Measurements from ENCODE around the gene ROR2. TPM values are rescaled to one million over a fixed set of nuclear protein-coding genes. Genes with fewer than 3 reads are reported as not detected.

ROR2 gene
- total RNA-seq, 2 experiments from 2014 or later, result 0.05 TPM

DNA sequence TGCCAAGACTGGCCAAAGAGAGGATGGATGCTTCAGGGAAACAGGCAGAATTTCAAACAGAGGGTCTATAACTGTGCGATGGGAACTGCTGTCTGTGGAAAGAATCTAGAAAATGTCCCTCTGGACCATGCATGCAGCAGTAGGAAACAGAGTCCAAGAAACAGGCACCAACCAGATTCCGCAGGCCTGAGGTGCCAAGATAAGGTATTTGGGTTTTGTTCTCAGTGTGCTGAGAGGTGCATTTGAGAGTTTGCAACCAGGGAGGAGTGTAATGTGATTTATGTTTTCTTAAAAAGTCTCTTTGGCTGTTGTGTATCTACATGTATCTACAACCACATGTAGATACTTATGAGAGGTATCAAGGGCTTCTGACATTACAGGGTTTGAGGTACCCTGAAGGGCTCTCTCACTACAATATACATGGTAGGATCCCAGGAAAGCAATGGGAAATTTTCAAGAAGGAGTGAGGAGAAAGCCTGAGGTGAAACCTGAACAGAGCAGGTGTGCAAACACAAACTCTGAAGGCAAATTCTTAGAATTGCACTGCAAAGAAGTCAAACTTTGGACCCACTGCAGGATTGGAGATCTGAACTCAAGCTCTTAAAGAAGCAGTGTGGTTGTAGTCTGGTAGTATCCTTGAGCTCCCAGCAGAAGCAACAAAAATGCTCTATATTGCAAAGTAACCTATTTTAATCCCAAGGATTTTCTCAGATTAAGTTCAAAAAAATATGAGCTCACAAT, 343.6 kb downstream of the ROR2 start:
- H3K9me3 Mint-ChIP-seq (ENCODE audit: insufficient read depth), result no peaks in the 10 kb centered on the region
- ChIA-PET POLR2A (no interaction called here), CTCF (no interaction called here)
- DNase-seq (no peak), ATAC-seq (no peak)
- H3K36me3 Mint-ChIP-seq (ENCODE audit: low read depth), result no peaks in the 10 kb centered on the region
- no peaks in the 10 kb centered on the region for H3K4me1 Mint-ChIP-seq (ENCODE audit: low read depth)
- H3K4me3 Mint-ChIP-seq, result no peak overlapping the region
- H3K27ac Mint-ChIP-seq, result no peak overlapping the region
- peaks cover 17% of the 10 kb centered on the region for H3K27me3 Mint-ChIP-seq (ENCODE audit: low read depth)

DNA sequence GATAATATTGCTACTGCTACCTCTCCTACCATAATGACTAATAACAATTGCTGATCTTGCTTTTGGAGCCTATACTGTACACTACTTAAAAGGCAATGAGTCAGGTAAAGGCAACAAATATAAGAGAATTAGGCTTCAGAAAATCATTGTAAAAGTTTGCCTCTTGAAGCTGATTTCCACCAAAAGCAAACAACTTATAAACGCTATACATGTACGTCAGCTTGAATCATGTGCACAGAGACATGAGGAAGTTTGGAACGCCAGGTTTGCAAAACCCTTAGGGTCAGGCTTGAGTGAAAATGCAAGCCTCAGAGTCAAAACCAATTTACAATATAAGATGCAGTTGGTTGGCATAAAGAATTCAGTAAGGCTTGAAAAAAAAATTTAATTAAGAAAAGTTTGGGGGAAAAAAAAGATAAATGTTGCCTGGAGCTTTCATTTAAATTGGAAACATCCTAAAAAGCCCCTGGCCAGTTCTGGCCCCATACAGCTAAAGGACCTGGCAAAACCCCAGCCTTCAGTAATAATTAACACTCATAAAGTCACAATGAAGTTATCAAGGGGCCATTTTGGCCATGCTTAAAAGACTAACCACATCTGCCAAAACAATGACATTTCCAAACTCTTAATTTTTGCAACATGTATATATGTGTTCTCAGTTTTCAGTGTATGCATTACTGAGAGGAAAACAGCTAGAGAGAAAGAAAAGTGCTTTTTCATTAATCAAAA, 345.4 kb downstream of the ROR2 start:
- no peak overlapping the region for H3K27ac Mint-ChIP-seq
- no peak for ATAC-seq
- H3K4me3 Mint-ChIP-seq, result no peak overlapping the region
- H3K4me1 Mint-ChIP-seq (ENCODE audit: low read depth), result no peaks in the 10 kb centered on the region
- H3K9me3 Mint-ChIP-seq (ENCODE audit: insufficient read depth), result no peaks in the 10 kb centered on the region
- H3K36me3 Mint-ChIP-seq (ENCODE audit: low read depth), result no peaks in the 10 kb centered on the region
- H3K27me3 Mint-ChIP-seq (ENCODE audit: low read depth), result peaks cover 15% of the 10 kb centered on the region
- ChIA-PET CTCF (no interaction called here), POLR2A (no interaction called here)
- DNase-seq, result no peak

DNA sequence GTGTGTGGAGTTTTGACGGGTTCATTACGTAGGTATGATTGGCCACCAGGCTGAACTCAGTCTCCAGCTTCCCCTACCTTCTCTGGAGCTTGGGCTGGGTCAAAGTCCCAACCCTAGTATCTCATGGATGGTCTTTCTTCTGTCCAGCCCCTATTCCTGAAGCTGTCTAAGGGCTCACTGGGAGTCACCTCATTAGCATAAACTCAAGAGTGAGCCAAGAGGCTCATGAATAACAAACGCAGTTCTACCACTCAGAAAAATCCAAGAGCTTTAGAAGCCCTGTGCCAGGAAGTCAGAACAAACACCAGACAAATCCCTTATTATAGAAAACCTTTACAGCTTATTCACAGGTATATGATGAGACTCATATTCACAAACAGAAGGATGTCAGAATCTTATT, 346.1 kb downstream of the ROR2 start:
- Mint-ChIP-seq H3K27me3 (ENCODE audit: low read depth) (peaks cover 15% of the 10 kb centered on the region), H3K36me3 (ENCODE audit: low read depth) (no peaks in the 10 kb centered on the region), H3K9me3 (ENCODE audit: insufficient read depth) (no peaks in the 10 kb centered on the region), H3K4me3 (no peak overlapping the region), H3K4me1 (ENCODE audit: low read depth) (no peaks in the 10 kb centered on the region), H3K27ac (no peak overlapping the region)
- ChIA-PET CTCF (no interaction called here), POLR2A (no interaction called here)
- no peak for ATAC-seq
- no peak for DNase-seq

DNA sequence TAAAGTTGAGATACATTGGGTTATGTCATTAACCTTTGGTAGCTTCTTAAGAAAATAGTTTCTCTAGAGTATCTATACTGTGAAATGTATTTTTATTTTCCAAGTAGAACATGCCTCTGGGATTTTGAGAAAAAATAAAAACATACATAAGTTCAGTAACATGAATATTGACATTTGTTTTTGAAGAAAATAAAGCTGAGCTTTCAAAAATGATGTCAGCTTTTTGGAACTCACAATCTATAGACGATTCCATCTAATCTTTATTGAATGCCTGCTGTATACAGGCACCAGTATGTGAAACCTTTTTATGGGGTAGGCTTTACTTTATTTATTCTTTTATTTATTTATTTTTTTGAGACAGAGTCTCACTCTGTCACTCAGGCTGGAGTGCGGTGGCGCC, 350.5 kb downstream of the ROR2 start:
- Mint-ChIP-seq H3K9me3 (ENCODE audit: insufficient read depth) (no peaks in the 10 kb centered on the region), H3K36me3 (ENCODE audit: low read depth) (no peaks in the 10 kb centered on the region), H3K27ac (no peak overlapping the region), H3K27me3 (ENCODE audit: low read depth) (peaks cover 10% of the 10 kb centered on the region), H3K4me1 (ENCODE audit: low read depth) (no peaks in the 10 kb centered on the region), H3K4me3 (no peak overlapping the region)
- DNase-seq, result no peak
- CTCF ChIA-PET, result no interaction called here
- POLR2A ChIA-PET, result no interaction called here
- no peak for ATAC-seq

DNA sequence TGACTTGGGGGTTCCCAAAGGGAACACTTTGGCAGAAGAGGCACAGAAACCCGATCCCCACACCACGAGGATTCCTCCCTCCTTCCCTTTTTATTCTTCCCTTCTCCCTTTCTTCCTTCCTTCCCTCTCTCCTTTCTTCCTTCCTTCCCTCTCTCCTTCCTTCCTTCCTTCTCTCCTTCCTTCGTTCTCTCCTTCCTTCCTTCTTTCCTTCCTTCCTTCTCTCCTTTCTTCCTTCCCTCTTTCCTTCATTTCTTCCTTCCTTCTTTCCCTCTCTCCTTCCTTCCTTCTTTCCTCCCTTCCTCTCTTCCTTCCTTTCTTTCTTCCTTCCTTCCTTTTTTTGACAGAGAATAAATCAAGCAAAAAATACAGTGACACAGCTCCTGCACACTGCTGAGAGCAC, 358.4 kb downstream of the ROR2 start:
- DNase-seq, result no peak
- Mint-ChIP-seq H3K4me3 (no peak overlapping the region), H3K27me3 (ENCODE audit: low read depth) (peaks cover 8% of the 10 kb centered on the region), H3K4me1 (ENCODE audit: low read depth) (no peaks in the 10 kb centered on the region), H3K9me3 (ENCODE audit: insufficient read depth) (no peaks in the 10 kb centered on the region), H3K27ac (no peak overlapping the region), H3K36me3 (ENCODE audit: low read depth) (no peaks in the 10 kb centered on the region)
- ChIA-PET POLR2A (no interaction called here), CTCF (no interaction called here)
- no peak for ATAC-seq

DNA sequence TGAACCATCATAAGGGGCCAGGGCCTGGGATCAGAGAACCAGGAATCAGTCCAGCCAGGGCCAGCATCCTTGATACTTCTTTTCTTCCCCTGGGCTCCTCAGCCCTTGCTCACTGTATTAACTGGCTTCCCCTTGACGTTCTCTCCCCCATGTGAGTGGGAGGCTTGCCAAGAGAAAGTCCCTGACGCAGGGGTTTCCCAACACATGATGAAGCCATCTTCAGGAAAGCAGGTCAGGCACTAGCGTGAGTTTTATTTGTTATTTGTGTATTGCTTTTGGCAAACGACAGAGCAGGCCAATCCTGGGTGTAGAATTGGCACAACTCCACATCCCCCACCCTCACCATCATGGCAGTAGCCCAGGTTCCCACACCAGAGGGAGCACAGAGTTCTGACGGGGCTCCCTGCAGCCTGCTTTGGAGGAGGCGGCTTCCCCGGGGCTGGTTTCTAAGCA, 360.9 kb downstream of the ROR2 start:
- H3K4me1 Mint-ChIP-seq (ENCODE audit: low read depth), result no peaks in the 10 kb centered on the region
- DNase-seq, result no peak
- H3K9me3 Mint-ChIP-seq (ENCODE audit: insufficient read depth), result no peaks in the 10 kb centered on the region
- no peak overlapping the region for H3K4me3 Mint-ChIP-seq
- H3K36me3 Mint-ChIP-seq (ENCODE audit: low read depth), result no peaks in the 10 kb centered on the region
- peaks cover 5% of the 10 kb centered on the region for H3K27me3 Mint-ChIP-seq (ENCODE audit: low read depth)
- ChIA-PET CTCF (no interaction called here), POLR2A (no interaction called here)
- no peak overlapping the region for H3K27ac Mint-ChIP-seq
- no peak for ATAC-seq

DNA sequence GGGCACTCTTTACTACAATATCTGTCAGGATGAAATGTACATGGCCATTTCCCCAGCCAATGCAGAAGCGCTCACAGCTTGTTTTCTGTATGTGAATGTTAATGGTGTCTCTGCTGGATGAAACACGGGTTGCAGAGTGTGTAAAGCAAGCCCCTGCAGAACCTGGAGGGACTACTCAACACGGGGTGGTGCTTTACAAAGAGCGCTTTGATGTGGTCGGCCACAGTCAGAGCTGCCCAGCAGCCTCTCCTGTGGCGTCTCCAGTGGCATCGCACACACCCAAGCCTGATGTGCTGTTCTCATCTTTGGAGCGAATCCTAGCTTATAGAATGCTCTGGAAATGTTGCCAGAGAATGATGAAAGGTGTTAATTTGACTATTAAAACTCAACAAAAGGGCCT, 363.7 kb downstream of the ROR2 start:
- no peaks in the 10 kb centered on the region for H3K27me3 Mint-ChIP-seq (ENCODE audit: low read depth)
- H3K36me3 Mint-ChIP-seq (ENCODE audit: low read depth), result no peaks in the 10 kb centered on the region
- ATAC-seq (no peak), DNase-seq (no peak)
- no peaks in the 10 kb centered on the region for H3K9me3 Mint-ChIP-seq (ENCODE audit: insufficient read depth)
- ChIA-PET POLR2A (no interaction called here), CTCF (no interaction called here)
- no peaks in the 10 kb centered on the region for H3K4me1 Mint-ChIP-seq (ENCODE audit: low read depth)
- H3K4me3 Mint-ChIP-seq, result no peak overlapping the region
- H3K27ac Mint-ChIP-seq, result no peak overlapping the region

DNA sequence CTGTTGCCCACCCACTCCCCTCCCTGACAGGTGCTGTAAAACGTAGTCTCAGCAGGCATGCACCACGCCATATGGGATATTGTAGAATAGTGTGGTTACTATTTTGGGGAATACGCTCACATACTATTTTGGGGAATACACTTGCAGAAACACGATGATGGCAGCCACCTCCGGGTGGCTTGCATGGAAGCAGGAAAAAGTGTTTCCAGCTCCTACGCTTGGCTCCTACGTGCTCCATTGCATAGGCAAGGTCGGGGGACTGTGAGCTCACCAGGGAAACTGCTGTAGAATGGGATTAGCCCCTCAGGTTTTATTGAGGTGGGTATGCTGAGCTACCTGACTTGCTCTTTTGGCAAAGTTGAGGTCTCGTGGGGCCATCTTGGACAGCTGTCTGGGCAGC, 366.1 kb downstream of the ROR2 start:
- DNase-seq (no peak), ATAC-seq (no peak)
- H3K4me3 Mint-ChIP-seq, result no peak overlapping the region
- ChIA-PET POLR2A (no interaction called here), CTCF (no interaction called here)
- no peaks in the 10 kb centered on the region for H3K27me3 Mint-ChIP-seq (ENCODE audit: low read depth)
- H3K9me3 Mint-ChIP-seq (ENCODE audit: insufficient read depth), result no peaks in the 10 kb centered on the region
- H3K4me1 Mint-ChIP-seq (ENCODE audit: low read depth), result peaks cover 5% of the 10 kb centered on the region
- no peak overlapping the region for H3K27ac Mint-ChIP-seq
- H3K36me3 Mint-ChIP-seq (ENCODE audit: low read depth), result no peaks in the 10 kb centered on the region

DNA sequence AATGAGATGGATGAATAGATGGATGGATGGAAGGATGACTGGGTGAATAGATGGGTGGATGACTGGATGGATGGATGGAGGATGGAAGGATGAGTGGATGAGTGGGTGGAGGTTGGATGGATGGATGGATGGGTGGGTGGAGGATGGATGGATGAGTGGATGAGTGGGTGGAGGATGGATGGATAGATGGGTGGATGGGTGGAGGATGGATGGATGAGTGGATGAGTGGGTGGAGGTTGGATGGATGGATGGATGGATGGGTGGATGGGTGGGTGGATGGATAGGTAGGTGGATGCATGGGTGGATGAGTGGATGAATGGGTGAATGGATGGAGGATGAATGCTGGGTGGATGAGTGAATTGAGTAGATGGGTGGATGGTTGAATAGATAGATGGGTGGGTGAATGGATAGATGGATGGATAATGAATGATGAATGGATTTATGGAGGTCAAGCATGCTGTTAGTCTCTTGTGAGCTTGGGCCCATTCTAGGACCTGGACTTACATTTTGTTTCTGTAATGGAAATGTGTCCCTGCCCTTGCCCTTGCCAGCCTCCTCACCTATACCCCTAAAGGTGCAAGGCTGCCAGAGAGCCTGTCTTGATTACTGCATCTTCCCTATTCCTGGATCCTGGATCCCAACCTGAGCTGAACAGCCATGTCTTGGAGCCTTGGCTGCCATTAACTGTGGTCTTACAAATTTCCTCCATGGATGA, 366.7 kb downstream of the ROR2 start:
- ChIA-PET CTCF (no interaction called here), POLR2A (no interaction called here)

DNA sequence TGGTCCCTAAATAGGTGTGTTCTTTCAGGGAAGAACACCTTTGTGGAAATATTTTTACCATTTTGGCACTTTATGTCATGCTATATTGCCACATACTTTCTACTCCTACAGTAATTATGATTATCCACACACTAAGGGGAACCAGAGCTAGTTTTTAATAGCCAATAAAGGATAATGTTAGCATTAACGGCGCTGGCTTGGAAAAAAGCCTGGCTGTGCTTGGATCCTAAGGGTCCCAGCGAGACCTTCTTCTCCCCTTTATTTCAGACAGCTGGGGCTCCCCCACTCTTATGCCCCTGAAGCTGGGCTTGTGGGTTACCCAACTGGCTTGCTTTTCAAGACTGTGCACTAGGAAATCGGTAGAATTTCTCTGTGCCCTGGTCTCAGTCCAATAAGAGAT, 367.8 kb downstream of the ROR2 start:
- DNase-seq, result no peak
- CTCF ChIA-PET, result no interaction called here
- Mint-ChIP-seq H3K27me3 (ENCODE audit: low read depth) (peaks cover 2% of the 10 kb centered on the region), H3K4me3 (no peak overlapping the region), H3K9me3 (ENCODE audit: insufficient read depth) (no peaks in the 10 kb centered on the region), H3K36me3 (ENCODE audit: low read depth) (no peaks in the 10 kb centered on the region), H3K27ac (no peak overlapping the region), H3K4me1 (ENCODE audit: low read depth) (peaks cover 5% of the 10 kb centered on the region)
- no peak for ATAC-seq
- POLR2A ChIA-PET, result no interaction called here

More for the DNA sequence above, 366.7 kb downstream of the ROR2 start:
- DNase-seq, result no peak
- peaks cover 2% of the 10 kb centered on the region for H3K27me3 Mint-ChIP-seq (ENCODE audit: low read depth)
- H3K36me3 Mint-ChIP-seq (ENCODE audit: low read depth), result no peaks in the 10 kb centered on the region
- no peak overlapping the region for H3K27ac Mint-ChIP-seq
- H3K9me3 Mint-ChIP-seq (ENCODE audit: insufficient read depth), result no peaks in the 10 kb centered on the region
- ATAC-seq, result no peak
- no peak overlapping the region for H3K4me3 Mint-ChIP-seq
- peaks cover 5% of the 10 kb centered on the region for H3K4me1 Mint-ChIP-seq (ENCODE audit: low read depth)

DNA sequence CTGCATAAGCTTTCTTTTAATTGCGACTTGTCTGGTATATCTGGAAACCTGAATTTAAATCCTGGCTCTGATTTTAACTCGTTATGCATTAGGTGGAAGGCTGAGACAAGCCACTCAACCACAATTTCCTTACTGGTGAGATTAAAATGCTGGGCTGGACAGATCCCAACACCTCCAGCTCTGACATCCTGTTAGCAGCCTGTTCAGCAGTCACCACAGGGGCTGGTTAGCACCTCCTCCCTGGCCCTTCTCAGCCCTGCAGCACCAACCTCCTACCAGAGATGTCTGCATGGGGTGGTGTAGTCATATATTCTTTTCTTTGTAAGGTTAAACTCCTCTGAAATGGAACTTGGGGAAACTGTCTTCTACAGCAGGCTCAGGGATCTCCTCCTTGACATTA, 369.9 kb downstream of the ROR2 start:
- POLR2A ChIA-PET, result no interaction called here
- Mint-ChIP-seq H3K4me3 (no peak overlapping the region), H3K27ac (no peak overlapping the region), H3K4me1 (ENCODE audit: low read depth) (peaks cover 5% of the 10 kb centered on the region), H3K9me3 (ENCODE audit: insufficient read depth) (no peaks in the 10 kb centered on the region), H3K27me3 (ENCODE audit: low read depth) (peaks cover 2% of the 10 kb centered on the region), H3K36me3 (ENCODE audit: low read depth) (no peaks in the 10 kb centered on the region)
- ATAC-seq, result no peak
- peak; percentile 23 for DNase-seq
- CTCF ChIA-PET, result interaction anchor here (1.3 kb wide), 1 partner anchor 665 kb away, joined by 3 read pairs; no protein-coding TSS in a partner anchor

DNA sequence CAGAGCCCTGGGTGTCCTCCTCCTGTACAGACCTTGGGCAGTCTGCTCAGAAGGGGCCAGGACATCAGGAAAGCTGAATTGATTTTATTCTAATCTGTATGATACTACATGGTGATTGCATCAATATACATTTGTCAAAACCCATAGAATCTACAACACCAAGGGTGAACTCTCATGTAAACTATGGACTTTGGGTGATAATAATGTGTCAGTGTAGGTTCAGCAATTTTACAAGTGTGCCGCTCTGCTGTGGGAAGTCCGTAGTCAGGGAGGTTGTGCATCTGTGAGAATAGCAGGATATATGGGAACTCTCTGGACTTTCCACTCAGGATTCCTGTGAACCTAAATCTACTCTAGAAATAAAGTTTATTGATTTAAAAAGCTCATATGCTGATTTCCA, 371.1 kb downstream of the ROR2 start:
- CTCF ChIA-PET, result no interaction called here
- Mint-ChIP-seq H3K4me3 (no peak overlapping the region), H3K4me1 (ENCODE audit: low read depth) (peaks cover 5% of the 10 kb centered on the region), H3K9me3 (ENCODE audit: insufficient read depth) (no peaks in the 10 kb centered on the region), H3K27me3 (ENCODE audit: low read depth) (peaks cover 2% of the 10 kb centered on the region), H3K27ac (no peak overlapping the region), H3K36me3 (ENCODE audit: low read depth) (no peaks in the 10 kb centered on the region)
- no peak for DNase-seq
- ATAC-seq, result no peak
- POLR2A ChIA-PET, result no interaction called here

Measured in activated CD8-positive, alpha-beta T cell treated with anti-CD3 and anti-CD28 coated beads, Interleukin-2, amount 10 ng/mL, durations not matched to agents 7 days and 5 days (primary cell).